Activated CD8-positive, alpha-beta memory T cell treated with anti-CD3 and anti-CD28 coated beads for 1 hour (primary cell): ENCODE measurements around the gene LGI1.

Source experiments
- DNase-seq, 2 donors: peaks; one replicate each; pipeline ENCODE4 v3.0.0-alpha.2; 2020; ENCODE audit warnings: low read depth in 1 of 2; ENCODE audit errors: extremely low read depth in 1 of 2

Gene LGI1

DNA sequence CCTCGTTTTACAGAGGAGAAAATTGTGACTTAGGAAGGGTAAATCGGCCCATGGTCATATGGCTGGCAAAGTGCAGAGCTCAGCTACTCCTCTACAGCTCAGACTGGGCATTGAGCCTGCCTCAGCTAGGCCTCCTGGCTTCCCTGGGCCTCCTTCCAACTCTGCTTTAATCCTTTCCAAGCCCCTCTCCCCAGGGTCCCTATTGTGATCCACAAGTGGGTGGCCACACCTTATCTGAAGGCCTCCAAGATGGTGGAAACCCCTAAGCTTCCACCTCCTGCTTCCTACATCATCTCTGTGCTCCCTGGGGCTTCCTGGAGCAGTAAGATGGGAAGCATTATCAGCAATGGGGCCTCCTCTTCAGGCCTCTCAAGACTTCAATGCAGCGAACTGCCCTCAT is 3.0 kb upstream of the LGI1 start:
- DNase-seq, result no peak

DNA sequence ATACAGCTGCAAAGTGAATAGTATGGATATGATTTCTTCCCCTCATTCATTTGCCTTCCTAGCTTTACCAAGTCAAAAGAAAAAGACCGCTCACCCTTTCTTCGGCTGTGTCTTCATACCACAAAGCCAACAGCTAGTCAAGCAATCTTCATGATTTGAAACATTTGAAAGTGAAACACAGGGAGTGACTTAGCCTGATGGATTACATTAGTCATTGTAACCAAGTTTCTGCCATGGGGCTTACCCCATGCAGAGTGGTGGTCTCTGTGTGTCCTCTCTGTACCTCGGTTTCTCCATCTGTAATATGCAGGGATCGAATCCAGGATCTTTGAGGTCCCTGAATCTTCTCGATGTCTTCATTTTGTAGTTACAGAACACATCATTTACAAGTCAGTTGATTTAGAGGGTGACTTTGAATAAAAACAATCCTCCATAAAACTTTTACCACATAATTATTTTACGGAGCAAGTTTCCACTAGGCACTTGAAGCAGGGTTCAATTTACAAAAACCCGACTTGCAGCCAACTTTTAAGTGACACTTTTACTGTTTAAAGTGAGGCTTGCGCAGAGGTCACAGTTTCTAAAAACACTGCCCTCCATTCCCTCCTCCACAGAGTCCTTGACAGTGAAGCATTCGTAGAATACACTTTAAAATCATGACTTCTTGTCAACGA is 2.2 kb upstream of the LGI1 start:
- no peak for DNase-seq

DNA sequence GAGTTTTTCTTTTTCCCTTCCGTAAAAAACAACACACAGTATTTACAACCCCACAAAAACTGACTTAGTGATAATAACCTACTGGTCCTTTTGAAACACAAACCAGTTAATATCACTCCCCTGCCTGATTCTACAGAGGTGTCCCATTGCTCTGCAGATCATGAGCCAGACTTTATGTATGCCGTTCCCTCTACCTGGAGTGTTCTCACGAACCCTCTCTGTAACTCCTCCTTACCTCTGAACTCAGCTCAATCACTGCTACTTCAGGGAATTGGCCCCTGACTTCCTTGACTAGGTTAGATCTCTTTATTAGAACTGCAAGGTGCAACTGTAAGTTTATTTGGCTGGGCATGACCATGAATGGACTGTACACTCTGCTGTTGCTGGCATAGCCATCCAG is 1.6 kb upstream of the LGI1 start:
- DNase-seq, result no peak

- DNase-seq, result no peak
Observed at GRCh38 chr10:93757136-93757535, 600 bp upstream of the LGI1 start.

DNA sequence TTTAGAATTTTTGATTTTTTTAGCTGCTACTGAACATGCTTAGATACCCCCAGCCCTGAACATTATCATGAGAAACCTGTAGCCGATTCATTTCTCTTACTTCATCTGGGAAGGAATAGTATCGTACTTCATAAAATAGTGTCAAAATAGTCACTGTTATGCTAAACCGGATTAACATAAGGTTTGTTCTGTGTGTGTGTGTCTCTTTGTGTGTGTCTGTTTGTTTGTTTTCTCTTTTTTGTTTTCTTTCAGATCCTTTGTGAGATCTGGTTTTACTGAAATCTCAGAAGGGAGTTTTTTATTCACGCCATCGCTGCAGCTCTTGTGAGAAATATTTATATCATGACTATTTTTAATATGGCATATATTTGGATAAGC is 761 bp downstream of the LGI1 start:
- DNase-seq, result no peak

GRCh38 chr10:93758891-93759410 is 1.2 kb downstream of the LGI1 start:
- no peak for DNase-seq

- no peak for DNase-seq
Observed at GRCh38 chr10:93760490-93760889, 2.8 kb downstream of the LGI1 start.

DNA sequence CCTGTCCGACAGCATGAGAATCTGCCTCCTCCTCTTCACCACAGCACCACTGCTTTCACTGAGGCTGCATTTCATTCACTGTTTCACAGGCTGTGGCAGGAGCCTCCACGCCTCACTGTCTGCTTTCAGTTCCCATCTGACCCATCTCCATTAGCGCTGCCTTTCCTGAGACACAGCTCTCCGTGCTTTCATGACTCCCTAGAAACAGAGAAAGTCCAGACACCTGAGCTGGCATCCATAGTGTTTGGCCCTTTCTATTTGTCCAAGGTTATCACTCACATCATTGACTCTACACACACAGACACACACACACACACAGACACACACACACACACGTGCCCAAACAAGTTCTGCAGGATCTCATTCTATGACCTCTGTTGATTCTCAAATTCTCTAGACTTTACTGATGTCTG is 5.2 kb downstream of the LGI1 start:
- DNase-seq, result no peak

DNA sequence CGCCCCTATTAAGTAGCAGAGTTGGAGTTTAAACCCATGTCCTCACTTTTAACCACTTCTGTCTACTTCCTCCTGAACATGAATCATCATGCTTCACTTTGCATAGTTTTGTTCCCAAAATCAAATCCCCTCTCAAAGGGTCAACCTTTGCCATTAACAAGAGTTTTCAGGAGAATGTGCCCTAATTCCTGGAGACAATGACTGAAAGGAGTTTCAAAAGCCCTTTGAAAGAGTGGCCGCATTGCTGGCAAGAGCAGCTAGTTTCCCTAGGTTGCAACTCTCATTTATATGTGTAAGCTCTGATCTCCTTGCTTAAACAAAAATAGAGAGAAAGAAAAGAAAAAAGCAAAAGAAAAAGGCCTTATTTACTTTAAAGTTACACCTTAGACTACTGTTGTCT is 9.2 kb downstream of the LGI1 start:
- DNase-seq, result no peak

GRCh38 chr10:93767724-93768399 is 10.1 kb downstream of the LGI1 start:
- no peak for DNase-seq

DNA sequence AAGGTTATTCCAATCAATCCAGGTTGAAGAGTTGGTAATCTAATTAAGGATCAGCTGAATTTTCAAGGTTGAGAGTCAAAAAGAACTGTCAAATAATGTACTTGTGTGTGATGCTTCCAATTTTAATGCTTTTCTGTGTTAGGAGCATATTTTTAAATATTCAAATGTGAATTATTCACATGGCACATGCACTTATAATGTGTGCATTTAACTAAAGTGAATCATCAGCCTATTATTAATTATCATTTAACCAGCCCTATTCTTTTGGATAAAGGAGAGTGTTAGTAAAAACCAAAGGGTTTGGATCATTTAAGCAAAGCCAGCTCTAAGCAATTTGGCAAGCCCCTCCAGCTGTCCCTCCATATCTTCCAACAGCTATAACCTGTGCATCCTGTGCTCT is 11.2 kb downstream of the LGI1 start:
- DNase-seq, result no peak

DNA sequence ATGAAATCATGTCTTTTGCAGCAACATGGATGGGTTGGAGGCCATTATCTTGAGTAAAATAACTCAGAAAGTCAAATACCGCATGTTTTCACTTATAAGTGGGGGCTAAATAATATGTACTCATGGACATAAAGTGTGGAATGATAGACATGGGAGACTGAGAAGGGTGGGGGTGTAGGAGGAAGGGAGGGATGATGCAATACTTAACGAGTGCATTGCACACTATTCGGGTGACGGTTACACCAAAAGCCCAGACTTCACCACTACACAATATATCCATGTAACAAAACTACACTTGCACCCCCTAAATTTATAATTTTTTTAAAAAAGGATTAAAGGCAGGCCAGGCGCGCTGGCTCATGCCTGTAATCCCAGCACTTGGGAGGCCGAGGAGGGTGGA is 13.6 kb downstream of the LGI1 start:
- no peak for DNase-seq

DNA sequence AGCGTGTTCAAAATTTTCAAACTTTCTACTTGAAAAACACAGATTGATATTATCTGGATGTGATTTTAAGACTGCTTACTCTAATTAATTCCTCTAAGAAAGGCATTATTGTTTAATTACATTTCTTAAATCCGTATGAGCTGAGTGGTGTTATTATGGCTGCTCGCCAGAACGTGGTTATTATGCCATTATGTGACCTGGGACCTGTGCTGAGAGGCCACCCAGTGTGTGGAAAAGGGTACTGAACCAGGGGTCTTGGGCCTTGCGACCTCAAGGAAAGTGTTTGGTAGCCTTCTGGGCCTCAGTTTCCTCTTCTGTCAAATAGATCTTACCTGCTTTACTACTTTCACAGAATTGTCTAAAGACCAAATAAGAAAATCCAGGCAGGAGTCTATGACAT is 15.4 kb downstream of the LGI1 start:
- DNase-seq, result no peak

DNA sequence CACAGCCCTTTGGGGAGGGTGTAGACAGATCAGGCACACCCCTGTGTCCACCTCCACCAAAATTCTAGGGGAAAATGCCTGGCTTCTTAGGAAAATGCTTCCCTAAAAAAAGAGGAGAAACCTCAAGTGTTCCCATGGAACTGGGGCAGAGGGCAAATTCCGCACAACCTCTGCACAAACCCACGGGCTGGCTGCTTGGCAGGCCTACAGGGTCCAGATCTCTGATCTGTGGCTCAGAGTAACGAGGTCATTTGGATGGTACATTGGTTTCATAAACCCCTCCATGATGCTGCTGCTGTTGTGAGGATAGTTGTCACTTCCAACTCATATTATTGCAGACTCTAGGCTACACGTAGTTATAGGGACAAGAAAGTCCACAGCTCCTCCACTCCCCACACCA is 16.0 kb downstream of the LGI1 start:
- DNase-seq, result no peak

DNA sequence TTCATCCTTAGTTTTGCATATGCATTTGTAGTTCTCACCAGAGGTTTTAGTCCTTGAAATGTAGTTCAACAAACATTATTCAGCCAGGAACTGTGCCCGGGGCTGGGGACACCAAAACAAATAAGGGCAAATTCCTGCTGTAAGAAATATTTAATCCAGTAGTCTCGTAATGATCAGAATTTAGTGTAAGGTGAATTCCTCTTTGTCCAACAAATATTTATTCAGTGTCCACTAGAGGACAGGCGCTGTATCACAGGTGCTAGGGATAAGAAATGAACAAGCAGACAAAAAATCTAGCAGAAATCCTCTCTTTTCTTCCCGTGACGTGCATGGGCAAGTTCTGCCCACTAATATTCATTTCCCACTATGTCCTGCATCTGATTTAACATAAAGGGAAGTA is 17.6 kb downstream of the LGI1 start:
- no peak for DNase-seq

DNA sequence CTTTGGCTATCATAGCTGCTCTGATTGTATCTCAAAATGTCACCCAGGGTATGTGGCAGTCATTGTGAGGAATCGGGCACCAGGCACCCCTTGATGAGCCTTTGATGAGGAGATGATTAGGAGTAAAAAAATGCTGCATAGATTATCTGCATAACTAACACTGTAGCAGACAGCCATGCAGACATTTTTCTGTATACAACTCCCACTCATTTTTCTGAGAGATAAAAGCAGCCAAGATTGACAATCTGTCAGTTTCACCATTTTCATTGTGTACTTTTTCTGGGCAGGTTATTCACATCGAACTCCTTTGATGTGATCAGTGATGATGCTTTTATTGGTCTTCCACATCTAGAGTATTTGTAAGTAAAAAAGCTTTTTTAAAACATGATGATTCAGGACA is 19.4 kb downstream of the LGI1 start:
- no peak for DNase-seq

GRCh38 chr10:93784059-93784458 is 26.3 kb downstream of the LGI1 start:
- no peak for DNase-seq

GRCh38 chr10:93788413-93789208 is 30.9 kb downstream of the LGI1 start:
- DNase-seq, result no peak

- no peak for DNase-seq
Observed at GRCh38 chr10:93790439-93790838, 32.7 kb downstream of the LGI1 start.

DNA sequence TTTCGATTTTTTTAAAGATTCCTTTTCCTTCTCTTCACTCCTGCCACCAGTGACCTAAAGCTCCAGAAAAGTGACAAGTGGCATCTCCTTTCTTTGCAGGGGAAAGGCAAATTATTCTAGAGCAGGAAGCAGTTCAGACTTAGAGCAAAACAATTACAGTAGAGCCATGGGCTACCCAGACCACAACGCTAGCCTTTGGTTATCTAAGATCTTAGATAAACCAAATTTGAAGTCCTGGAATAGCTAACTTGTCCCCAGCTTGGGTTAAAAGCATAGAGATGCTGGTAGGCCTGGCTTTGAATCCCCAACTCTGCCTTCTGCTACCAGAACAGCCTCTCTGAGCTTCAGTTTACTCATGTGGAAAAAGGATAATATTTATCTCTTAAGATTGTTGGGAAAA is 38.4 kb downstream of the LGI1 start:
- DNase-seq, result no peak

GRCh38 chr10:93797825-93798224 is 40.1 kb downstream of the LGI1 start:
- DNase-seq, result no peak

DNA sequence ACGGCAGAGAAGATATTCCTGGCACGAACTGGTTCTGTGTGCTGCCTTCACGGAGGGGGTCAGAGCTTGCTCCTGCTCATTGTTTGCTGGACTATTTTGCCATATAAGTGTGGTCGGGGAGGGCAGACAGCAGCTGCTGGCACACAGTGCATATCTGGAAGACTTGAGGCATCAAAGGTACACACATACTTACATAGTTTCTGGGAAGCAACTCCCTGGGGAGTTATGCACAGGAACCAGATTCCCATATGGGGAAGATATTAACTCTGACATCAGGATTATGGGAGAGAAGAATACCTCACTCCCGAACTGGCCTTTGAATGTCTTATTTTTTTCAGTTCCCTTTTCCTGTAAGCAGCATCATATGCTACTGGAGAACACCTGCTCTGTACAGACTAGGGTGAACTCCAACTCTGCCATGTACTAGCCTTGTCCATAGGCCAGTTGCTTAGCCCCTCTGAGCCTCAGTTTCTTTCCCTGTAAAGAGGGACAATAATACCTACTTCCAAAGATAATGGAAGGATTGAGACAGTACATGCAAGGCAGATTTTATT is 41.5 kb downstream of the LGI1 start:
- no peak for DNase-seq
